ENCODE measurements around the gene PPP1R3G.

The PPP1R3G gene

DNA sequence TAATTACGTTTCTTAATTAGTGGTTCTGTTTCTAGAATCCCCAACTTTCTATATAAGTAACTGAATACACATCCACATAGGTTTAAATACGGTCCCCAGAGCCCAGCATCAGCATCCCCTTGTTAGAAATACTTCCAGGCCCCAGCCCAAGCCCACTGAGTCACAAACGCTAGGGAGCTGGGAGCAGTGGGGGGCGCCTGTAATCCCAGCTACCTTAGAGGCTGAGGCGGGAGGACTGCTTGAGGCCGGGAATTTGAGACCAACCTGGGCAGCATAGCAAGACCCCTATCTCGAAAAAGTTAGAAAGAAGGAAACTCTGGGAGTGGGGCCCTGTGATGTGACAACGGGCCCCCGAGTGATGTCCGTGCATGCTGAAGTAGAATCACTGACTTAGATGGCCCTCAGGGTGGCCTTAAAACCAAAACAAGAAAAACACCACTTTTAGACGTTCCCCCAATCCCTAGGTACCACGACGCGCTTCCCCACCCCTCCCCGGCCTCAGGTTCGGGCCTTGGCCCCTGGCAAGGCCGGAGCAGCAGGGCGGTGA, 1.3 kb upstream of the PPP1R3G start:
- H3K9me3 ChIP-seq (ENCODE audit: insufficient read depth, low read depth, low read length): no peaks in the 10 kb centered on the region
- no peaks in the 10 kb centered on the region for H3K27me3 ChIP-seq (ENCODE audit: insufficient read depth, low read length, poor library complexity, severe bottlenecking)
- no peaks in the 10 kb centered on the region for H3F3A ChIP-seq (ENCODE audit: low read depth)
- H2AFZ ChIP-seq (ENCODE audit: low read length): no peak overlapping the region
- H3K4me2 ChIP-seq (ENCODE audit: low read depth, low read length, poor library complexity, severe bottlenecking): no peak overlapping the region
- H3K9me2 ChIP-seq (replicated peaks; ENCODE audit: low read depth, low read length): no peaks in the 10 kb centered on the region
- H3K9ac ChIP-seq (ENCODE audit: low read depth, low read length, poor library complexity, severe bottlenecking): no peak overlapping the region
- TF ChIP-seq, protein P1, sequence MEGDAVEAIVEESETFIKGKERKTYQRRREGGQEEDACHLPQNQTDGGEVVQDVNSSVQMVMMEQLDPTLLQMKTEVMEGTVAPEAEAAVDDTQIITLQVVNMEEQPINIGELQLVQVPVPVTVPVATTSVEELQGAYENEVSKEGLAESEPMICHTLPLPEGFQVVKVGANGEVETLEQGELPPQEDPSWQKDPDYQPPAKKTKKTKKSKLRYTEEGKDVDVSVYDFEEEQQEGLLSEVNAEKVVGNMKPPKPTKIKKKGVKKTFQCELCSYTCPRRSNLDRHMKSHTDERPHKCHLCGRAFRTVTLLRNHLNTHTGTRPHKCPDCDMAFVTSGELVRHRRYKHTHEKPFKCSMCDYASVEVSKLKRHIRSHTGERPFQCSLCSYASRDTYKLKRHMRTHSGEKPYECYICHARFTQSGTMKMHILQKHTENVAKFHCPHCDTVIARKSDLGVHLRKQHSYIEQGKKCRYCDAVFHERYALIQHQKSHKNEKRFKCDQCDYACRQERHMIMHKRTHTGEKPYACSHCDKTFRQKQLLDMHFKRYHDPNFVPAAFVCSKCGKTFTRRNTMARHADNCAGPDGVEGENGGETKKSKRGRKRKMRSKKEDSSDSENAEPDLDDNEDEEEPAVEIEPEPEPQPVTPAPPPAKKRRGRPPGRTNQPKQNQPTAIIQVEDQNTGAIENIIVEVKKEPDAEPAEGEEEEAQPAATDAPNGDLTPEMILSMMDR (conservative IDR thresholded peaks at IDR 0.05; ENCODE audit: low read length): no peak
- TF ChIP-seq EZH2phosphoT487 (IDR thresholded peaks at IDR 0.05; ENCODE audit: borderline replicate concordance): no peak
- H4K20me1 ChIP-seq (ENCODE audit: insufficient read depth, low read length, poor library complexity, severe bottlenecking): no peaks in the 10 kb centered on the region
- no peak overlapping the region for H3K4me3 ChIP-seq (ENCODE audit: low read length, poor library complexity, severe bottlenecking)
- H3K79me2 ChIP-seq (ENCODE audit: insufficient read depth, low read length): no peaks in the 10 kb centered on the region
- no peaks in the 10 kb centered on the region for H3K36me3 ChIP-seq (ENCODE audit: insufficient read depth, low read length)
- H3K4me1 ChIP-seq (ENCODE audit: insufficient read depth, low read length, poor library complexity, severe bottlenecking): no peaks in the 10 kb centered on the region

DNA sequence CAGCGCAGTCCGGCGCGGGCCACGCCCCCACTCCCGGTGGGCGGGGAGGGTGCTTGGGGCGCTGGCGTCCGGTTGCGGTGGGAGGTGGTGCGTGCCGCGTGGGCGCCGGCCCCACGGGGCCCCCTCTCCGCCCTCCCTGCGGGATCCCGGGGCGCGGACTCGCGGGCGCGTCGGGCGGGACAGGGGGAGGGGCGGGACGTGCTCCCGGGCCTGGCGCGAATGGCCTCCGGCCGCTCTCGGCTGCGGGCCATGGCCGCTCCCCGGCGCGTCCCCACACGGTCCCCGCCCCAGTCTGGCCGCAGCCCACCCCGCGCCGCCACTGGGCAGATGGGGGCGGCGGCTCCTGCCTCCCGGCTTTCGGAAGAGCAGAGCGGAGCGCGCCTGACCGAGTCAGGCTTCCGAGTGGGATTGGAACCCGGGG, 771 bp upstream of the PPP1R3G start:
- Histone ChIP-seq H3K4me1 (ENCODE audit: insufficient read depth, low read length, poor library complexity, severe bottlenecking) (peaks cover under 1% of the 10 kb centered on the region), H3F3A (ENCODE audit: low read depth) (no peaks in the 10 kb centered on the region), H3K27me3 (ENCODE audit: insufficient read depth, low read length, poor library complexity, severe bottlenecking) (no peaks in the 10 kb centered on the region), H4K20me1 (ENCODE audit: insufficient read depth, low read length, poor library complexity, severe bottlenecking) (no peaks in the 10 kb centered on the region), H2AFZ (ENCODE audit: low read length) (no peak overlapping the region), H3K4me2 (ENCODE audit: low read depth, low read length, poor library complexity, severe bottlenecking) (no peak overlapping the region), H3K4me3 (ENCODE audit: low read length, poor library complexity, severe bottlenecking) (no peak overlapping the region), H3K9me3 (ENCODE audit: insufficient read depth, low read depth, low read length) (no peaks in the 10 kb centered on the region), H3K9ac (ENCODE audit: low read depth, low read length, poor library complexity, severe bottlenecking) (no peak overlapping the region), H3K79me2 (ENCODE audit: insufficient read depth, low read length) (no peaks in the 10 kb centered on the region), H3K36me3 (ENCODE audit: insufficient read depth, low read length) (no peaks in the 10 kb centered on the region), H3K9me2 (replicated peaks; ENCODE audit: low read depth, low read length) (no peaks in the 10 kb centered on the region)
- TF ChIP-seq EZH2phosphoT487 (IDR thresholded peaks at IDR 0.05; ENCODE audit: borderline replicate concordance): no peak
- TF ChIP-seq, protein P1 (conservative IDR thresholded peaks at IDR 0.05; ENCODE audit: low read length): no peak

DNA sequence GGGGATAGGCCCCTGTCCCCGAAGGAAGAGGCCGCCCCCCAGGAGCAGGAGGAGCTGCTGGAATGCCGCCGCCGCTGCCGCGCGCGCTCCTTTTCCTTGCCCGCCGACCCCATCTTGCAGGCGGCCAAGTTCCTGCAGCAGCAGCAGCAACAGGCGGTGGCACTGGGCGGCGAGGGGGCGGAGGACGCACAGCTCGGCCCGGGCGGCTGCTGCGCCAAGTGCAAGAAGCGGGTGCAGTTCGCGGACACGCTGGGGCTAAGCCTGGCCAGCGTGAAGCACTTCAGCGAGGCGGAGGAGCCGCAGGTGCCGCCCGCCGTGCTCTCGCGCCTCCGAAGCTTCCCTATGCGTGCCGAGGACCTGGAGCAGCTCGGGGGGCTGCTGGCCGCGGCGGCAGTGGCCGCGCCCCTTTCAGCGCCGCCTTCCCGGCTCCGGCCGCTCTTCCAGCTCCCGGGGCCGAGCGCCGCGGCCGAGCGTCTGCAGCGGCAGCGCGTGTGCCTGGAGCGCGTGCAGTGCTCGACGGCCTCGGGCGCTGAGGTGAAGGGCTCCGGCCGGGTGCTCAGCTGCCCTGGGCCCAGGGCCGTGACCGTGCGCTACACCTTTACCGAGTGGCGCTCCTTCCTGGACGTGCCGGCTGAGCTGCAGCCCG, 630 bp downstream of the PPP1R3G start:
- H3K4me2 ChIP-seq (ENCODE audit: low read depth, low read length, poor library complexity, severe bottlenecking): no peak overlapping the region
- H3K9me3 ChIP-seq (ENCODE audit: insufficient read depth, low read depth, low read length): no peaks in the 10 kb centered on the region
- H3K27me3 ChIP-seq (ENCODE audit: insufficient read depth, low read length, poor library complexity, severe bottlenecking): no peaks in the 10 kb centered on the region
- no peak overlapping the region for H2AFZ ChIP-seq (ENCODE audit: low read length)
- no peaks in the 10 kb centered on the region for H3K79me2 ChIP-seq (ENCODE audit: insufficient read depth, low read length)
- H4K20me1 ChIP-seq (ENCODE audit: insufficient read depth, low read length, poor library complexity, severe bottlenecking): no peaks in the 10 kb centered on the region
- H3K4me3 ChIP-seq (ENCODE audit: low read length, poor library complexity, severe bottlenecking): peak overlapping the region; percentile 38
- no peaks in the 10 kb centered on the region for H3K9me2 ChIP-seq (replicated peaks; ENCODE audit: low read depth, low read length)
- no peak for TF ChIP-seq EZH2phosphoT487 (IDR thresholded peaks at IDR 0.05; ENCODE audit: borderline replicate concordance)
- TF ChIP-seq, protein P1 (conservative IDR thresholded peaks at IDR 0.05; ENCODE audit: low read length): no peak
- H3F3A ChIP-seq (ENCODE audit: low read depth): no peaks in the 10 kb centered on the region
- H3K4me1 ChIP-seq (ENCODE audit: insufficient read depth, low read length, poor library complexity, severe bottlenecking): peaks cover 10% of the 10 kb centered on the region
- no peak overlapping the region for H3K9ac ChIP-seq (ENCODE audit: low read depth, low read length, poor library complexity, severe bottlenecking)
- H3K36me3 ChIP-seq (ENCODE audit: insufficient read depth, low read length): no peaks in the 10 kb centered on the region
